IMR-90 (cell line): ENCODE results near the gene RASL10B.

Experiments used
- CEBPB ChIP-seq: IDR thresholded peaks from 2 replicates; pipeline ENCODE4 v1.6.1; 2012; ENCODE audit warnings: low read depth, low read length, improper control_type of control experiment
- FOS ChIP-seq: fragments of 150-350 bp; IDR thresholded peaks from 2 replicates; pipeline ENCODE4 v1.6.1; 2016; ENCODE audit warnings: low read depth, low read length
- MAFK ChIP-seq: IDR thresholded peaks from 2 replicates; pipeline ENCODE4 v1.6.1; 2012; ENCODE audit warnings: low read depth, low read length, improper control_type of control experiment
- MXI1 ChIP-seq: IDR thresholded peaks from 2 replicates; pipeline ENCODE4 v1.6.1; 2012; ENCODE audit warnings: low read depth, mild to moderate bottlenecking, low read length, moderate library complexity, borderline replicate concordance
- POLR2A ChIP-seq: IDR thresholded peaks from 2 replicates; pipeline ENCODE4 v1.6.1; 2012; ENCODE audit warnings: mild to moderate bottlenecking, low read depth, low read length
- RAD21 ChIP-seq: IDR thresholded peaks from 2 replicates; pipeline ENCODE4 v1.6.1; 2012; ENCODE audit warnings: low read length, improper control_type of control experiment
- RCOR1 ChIP-seq: IDR thresholded peaks from 2 replicates; pipeline ENCODE4 v1.6.1; 2012; ENCODE audit warnings: mild to moderate bottlenecking, low read length, improper control_type of control experiment; ENCODE audit not compliant: insufficient replicate concordance
- RFX5 ChIP-seq: IDR thresholded peaks from 2 replicates; pipeline ENCODE4 v1.8.0; 2012; ENCODE audit warnings: low read depth, mild to moderate bottlenecking, low read length, moderate library complexity
- TF ChIP-seq, protein P1 (sequence below): conservative IDR thresholded peaks from 2 replicates; pipeline ENCODE4 v1.5.1; 2012; ENCODE audit warnings: mild to moderate bottlenecking, low read depth, low read length, improper control_type of control experiment
- TF ChIP-seq, protein P2 (sequence below): fragments of 150-350 bp; IDR thresholded peaks from 2 replicates; pipeline ENCODE4 v1.6.1; 2017; ENCODE audit warnings: mild to moderate bottlenecking, antibody characterized with exemption, low read length, low read depth

DNA sequence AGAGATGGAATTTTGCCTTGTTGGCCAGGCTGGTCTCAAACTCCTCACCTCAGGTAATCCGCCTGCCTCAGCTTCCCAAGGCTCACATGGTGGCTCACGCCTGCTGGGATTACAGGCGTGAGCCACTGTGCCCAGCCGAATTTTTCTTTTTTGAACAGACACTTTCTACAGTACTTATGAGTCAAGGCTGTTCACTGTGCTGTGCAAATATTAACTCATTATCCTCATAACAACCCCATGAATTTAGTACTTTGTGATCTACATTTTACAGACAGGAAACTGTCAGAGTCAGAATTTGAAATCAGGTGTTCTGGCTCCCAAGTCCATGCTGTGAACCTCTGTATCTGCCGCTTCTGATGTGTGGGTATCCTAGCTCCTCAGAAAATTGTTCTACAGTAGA lies 25.7 kb upstream of the RASL10B start:
- no peak for TF ChIP-seq POLR2A
- TF ChIP-seq, protein P1, sequence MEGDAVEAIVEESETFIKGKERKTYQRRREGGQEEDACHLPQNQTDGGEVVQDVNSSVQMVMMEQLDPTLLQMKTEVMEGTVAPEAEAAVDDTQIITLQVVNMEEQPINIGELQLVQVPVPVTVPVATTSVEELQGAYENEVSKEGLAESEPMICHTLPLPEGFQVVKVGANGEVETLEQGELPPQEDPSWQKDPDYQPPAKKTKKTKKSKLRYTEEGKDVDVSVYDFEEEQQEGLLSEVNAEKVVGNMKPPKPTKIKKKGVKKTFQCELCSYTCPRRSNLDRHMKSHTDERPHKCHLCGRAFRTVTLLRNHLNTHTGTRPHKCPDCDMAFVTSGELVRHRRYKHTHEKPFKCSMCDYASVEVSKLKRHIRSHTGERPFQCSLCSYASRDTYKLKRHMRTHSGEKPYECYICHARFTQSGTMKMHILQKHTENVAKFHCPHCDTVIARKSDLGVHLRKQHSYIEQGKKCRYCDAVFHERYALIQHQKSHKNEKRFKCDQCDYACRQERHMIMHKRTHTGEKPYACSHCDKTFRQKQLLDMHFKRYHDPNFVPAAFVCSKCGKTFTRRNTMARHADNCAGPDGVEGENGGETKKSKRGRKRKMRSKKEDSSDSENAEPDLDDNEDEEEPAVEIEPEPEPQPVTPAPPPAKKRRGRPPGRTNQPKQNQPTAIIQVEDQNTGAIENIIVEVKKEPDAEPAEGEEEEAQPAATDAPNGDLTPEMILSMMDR, result no peak
- no peak for TF ChIP-seq RAD21
- TF ChIP-seq CEBPB, result no peak
- TF ChIP-seq FOS, result no peak
- TF ChIP-seq RFX5, result no peak
- TF ChIP-seq MAFK, result no peak
- no peak for TF ChIP-seq RCOR1
- TF ChIP-seq, protein P2, sequence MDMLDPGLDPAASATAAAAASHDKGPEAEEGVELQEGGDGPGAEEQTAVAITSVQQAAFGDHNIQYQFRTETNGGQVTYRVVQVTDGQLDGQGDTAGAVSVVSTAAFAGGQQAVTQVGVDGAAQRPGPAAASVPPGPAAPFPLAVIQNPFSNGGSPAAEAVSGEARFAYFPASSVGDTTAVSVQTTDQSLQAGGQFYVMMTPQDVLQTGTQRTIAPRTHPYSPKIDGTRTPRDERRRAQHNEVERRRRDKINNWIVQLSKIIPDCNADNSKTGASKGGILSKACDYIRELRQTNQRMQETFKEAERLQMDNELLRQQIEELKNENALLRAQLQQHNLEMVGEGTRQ, result no peak
- no peak for TF ChIP-seq MXI1
